NCI-H524 (cell line): Measurements from ENCODE around the gene HPCA.

Source experiments
- DNase-seq, 2 experiments: peaks; one replicate each; lab custom pipeline; 2025; lab: John Stamatoyannopoulos, UW

The HPCA gene

GRCh38 chr1:32889731-32890278, 3.5 kb downstream of the HPCA start:
- DNase-seq = no peak

- DNase-seq = peak; percentile 24 to 59
Measured at GRCh38 chr1:32890516-32891240, 4.4 kb downstream of the HPCA start.

GRCh38 chr1:32891241-32891570, 4.9 kb downstream of the HPCA start:
- DNase-seq = no peak

GRCh38 chr1:32891630-32892029, 5.3 kb downstream of the HPCA start:
- DNase-seq = no peak

GRCh38 chr1:32892368-32893197, 6.3 kb downstream of the HPCA start:
- DNase-seq = peak; percentile 41 to 75

- DNase-seq = peak; percentile 71 to 75
Measured at GRCh38 chr1:32893198-32894018, 7.1 kb downstream of the HPCA start.

- peak in 1 of 2 experiments; percentile 36 for DNase-seq
Measured at GRCh38 chr1:32894019-32894600, 7.8 kb downstream of the HPCA start.

- no peak for DNase-seq
Measured at GRCh38 chr1:32894681-32895080, 8.4 kb downstream of the HPCA start.

GRCh38 chr1:32895325-32896215, 9.3 kb downstream of the HPCA start:
- DNase-seq = no peak

- DNase-seq = no peak
Measured at GRCh38 chr1:32896451-32896850, 10.2 kb downstream of the HPCA start.

GRCh38 chr1:32897082-32898049, 11.1 kb downstream of the HPCA start:
- DNase-seq = no peak

- no peak for DNase-seq
Measured at GRCh38 chr1:32898056-32898455, 11.8 kb downstream of the HPCA start.

- no peak for DNase-seq
Measured at GRCh38 chr1:32898958-32899357, 12.7 kb downstream of the HPCA start.

- peak; percentile 11 to 57 for DNase-seq
Measured at GRCh38 chr1:32899586-32900296, 13.4 kb downstream of the HPCA start.

GRCh38 chr1:32900371-32900955, 14.2 kb downstream of the HPCA start:
- no peak for DNase-seq

GRCh38 chr1:32900956-32901822, 14.9 kb downstream of the HPCA start, which contains the start of gene TMEM54:
TSS of gene TMEM54 (minus strand) at chr1:32901389. CDS start at chr1:32901238, 151 bp downstream.
- peak in 1 of 2 experiments; percentile 39 for DNase-seq

GRCh38 chr1:32901823-32902534, 15.7 kb downstream of the HPCA start:
- DNase-seq = no peak
